K562 (cell line): ENCODE measurements around the gene MEP1B. TPM values are rescaled to one million over a fixed set of nuclear protein-coding genes. Genes with fewer than 3 reads are reported as not detected.

Experiments
- ATAC-seq: fragments of 200-7000 bp; cut with Tn5 transposase; 3 replicates; pipeline ENCODE4 v1.9.1; 2020; ENCODE audit warnings: moderate library complexity
- BruUV-seq: library from RNA; stranded (reverse); fragments of 400-500 nt; replicated peaks from 2 replicates; lab custom pipeline; 2021; lab: Mats Ljungman, UMichigan
- CTCF ChIA-PET: fragments of 300-600 bp; formaldehyde crosslinking; extraction: SDS; loops from one replicate; lab custom pipeline; 2021; ENCODE audit warnings: low intra/inter-chr PET ratio; lab: Yijun Ruan, JAX
- POLR2A ChIA-PET: fragments of 300-600, 350-650 bp; sonication (Branson Sonifier 250); formaldehyde crosslinking; extraction: SDS; loops from one replicate; lab custom pipeline; 2021; ENCODE audit warnings: antibody characterized with exemption, inconsistent platforms; lab: Yijun Ruan, JAX
- DNase-seq, 4 experiments: peaks; one replicate each; pipeline versions ENCODE4 v3.0.0 to v3.0.0-alpha.2; 2011 to 2018; ENCODE audit warnings: low spot score in 3 of 4, mixed read lengths in 3 of 4; ENCODE audit errors: extremely low read depth in 1 of 4
- FAIRE-seq: peaks from 2 replicates; lab custom pipeline; 2011; peaks lifted over from hg19 to GRCh38; lab: Jason Lieb, UNC
- H2AFZ ChIP-seq: 2 replicates; pipeline ENCODE4 v1.6.0; 2011; ENCODE audit warnings: low read depth, low read length, control low read depth, inconsistent platforms
- H3K27ac ChIP-seq: fragments of 200-600 bp; 3 replicates; pipeline ENCODE4 v1.8.0; 2011; ENCODE audit warnings: low read depth, mild to moderate bottlenecking, control low read depth, inconsistent platforms, low read length, moderate library complexity, mixed read lengths; ENCODE audit errors: extremely low read depth
- H3K27me3 ChIP-seq, 2 experiments: fragments of 300-600 bp in 1 of 2; 2 replicates in 1 of 2; 3 replicates in 1 of 2; pipeline versions ENCODE4 v1.6.0 to v1.8.0; 2011; ENCODE audit warnings: inconsistent platforms in 2 of 2, low read length in 2 of 2, mild to moderate bottlenecking in 1 of 2, mixed read lengths in 1 of 2, moderate library complexity in 1 of 2; ENCODE audit not compliant: control insufficient read depth in 2 of 2, insufficient read depth in 2 of 2
- H3K36me3 ChIP-seq: fragments of 300-600 bp; 3 replicates; pipeline ENCODE4 v1.8.0; 2011; ENCODE audit warnings: mild to moderate bottlenecking, low read length, inconsistent platforms; ENCODE audit not compliant: control insufficient read depth, insufficient read depth
- H3K4me1 ChIP-seq, 2 experiments: fragments of 200-600 bp in 1 of 2; replicated peaks in 1 of 2; 2 replicates in 1 of 2; 3 replicates in 1 of 2; pipeline versions ENCODE4 v1.5.1 to v1.8.0; 2011; ENCODE audit warnings: inconsistent platforms in 2 of 2, low read length in 2 of 2, mild to moderate bottlenecking in 1 of 2, mixed read lengths in 1 of 2, moderate library complexity in 1 of 2; ENCODE audit not compliant: control insufficient read depth in 2 of 2, insufficient read depth in 2 of 2
- H3K4me2 ChIP-seq: 2 replicates; pipeline ENCODE4 v1.6.1; 2011; ENCODE audit warnings: low read length, control low read depth, inconsistent platforms, mixed read lengths; ENCODE audit not compliant: insufficient read depth
- H3K4me3 ChIP-seq: fragments of 200-600 bp; sonication (generic), shearing (Covaris generic); 2 replicates; pipeline ENCODE4 v1.5.1; 2016; ENCODE audit warnings: control low read depth, inconsistent platforms
- H3K79me2 ChIP-seq: fragments of 200-600 bp; 3 replicates; pipeline ENCODE4 v1.8.0; 2011; ENCODE audit warnings: low read length, inconsistent platforms; ENCODE audit not compliant: control insufficient read depth, insufficient read depth
- H3K9ac ChIP-seq, 2 experiments: 2 replicates each; pipeline versions ENCODE4 v1.6.0 to v1.6.1; 2011; ENCODE audit warnings: low read depth in 2 of 2, low read length in 2 of 2, control low read depth in 1 of 2, inconsistent platforms in 1 of 2, mild to moderate bottlenecking in 1 of 2, mixed read lengths in 1 of 2; ENCODE audit not compliant: insufficient read depth in 1 of 2
- H3K9me1 ChIP-seq: one replicate; pipeline ENCODE4 v1.6.0; 2011; ENCODE audit warnings: inconsistent platforms, mild to moderate bottlenecking, low read length, moderate library complexity; ENCODE audit not compliant: control insufficient read depth, insufficient read depth
- H3K9me3 ChIP-seq: replicated peaks from 2 replicates; pipeline ENCODE4 v1.5.1; 2011; ENCODE audit warnings: low read depth, low read length, inconsistent platforms; ENCODE audit not compliant: control insufficient read depth, insufficient read depth
- H4K20me1 ChIP-seq: replicated peaks from 2 replicates; pipeline ENCODE4 v1.6.1; 2011; ENCODE audit warnings: low read length, inconsistent platforms, mixed read lengths; ENCODE audit not compliant: control insufficient read depth, insufficient read depth
- NCOA4 ChIP-seq: fragments of 450-650 bp; IDR thresholded peaks from 2 replicates; pipeline ENCODE4 v1.6.1; 2018; ENCODE audit warnings: mild to moderate bottlenecking; ENCODE audit not compliant: partially characterized antibody
- PTBP1 ChIP-seq: fragments of 200-400 bp; formaldehyde crosslinking; IDR thresholded peaks from 2 replicates; pipeline ENCODE4 v1.6.1; 2017; ENCODE audit warnings: low read depth, low read length
- SMC3 ChIP-seq: conservative IDR thresholded peaks from 2 replicates; pipeline ENCODE4 v1.6.1; 2011; ENCODE audit warnings: low read depth, low read length, improper control_type of control experiment; ENCODE audit not compliant: insufficient read depth
- STAT6 ChIP-seq: sonication (generic); formaldehyde crosslinking; IDR thresholded peaks from 2 replicates; pipeline ENCODE4 v1.8.1; 2023; ENCODE audit warnings: mild to moderate bottlenecking, missing genetic modification reagents
- ZBTB26 ChIP-seq: fragments of 450-650 bp; formaldehyde crosslinking; IDR thresholded peaks from 2 replicates; pipeline ENCODE4 v1.4.0; 2022; ENCODE audit warnings: missing genetic modification characterization
- ZBTB34 ChIP-seq: fragments of 250-450 bp; sonication (Bioruptor Pico); IDR thresholded peaks from 2 replicates; pipeline ENCODE4 v1.8.0; 2021; ENCODE audit warnings: mild to moderate bottlenecking, moderate library complexity
- ZBTB43 ChIP-seq: sonication (generic); formaldehyde crosslinking; IDR thresholded peaks from 2 replicates; pipeline ENCODE4 v1.8.0; 2023; ENCODE audit warnings: mild to moderate bottlenecking, missing genetic modification reagents
- ZNF232 ChIP-seq: sonication (generic); formaldehyde crosslinking; IDR thresholded peaks from 2 replicates; pipeline ENCODE4 v1.8.0; 2022; ENCODE audit warnings: mild to moderate bottlenecking, missing genetic modification reagents
- WGBS: fragments of 100-300 bp; shearing (Covaris generic); methylation state at CpG from one replicate; pipeline ENCODE4 v1.1.6; 2016; ENCODE audit warnings: low coverage, mixed read lengths; ENCODE audit not compliant: insufficient coverage; ENCODE audit errors: missing lambda C conversion rate; 5-methylcytosine and 5-hydroxymethylcytosine counted together
- in situ Hi-C: fragments of 300-500 bp; cut with MboI; formaldehyde crosslinking; loops from 4 replicates; pipeline ENCODE4 v1.15.0; 2018; ENCODE audit warnings: inconsistent platforms, mixed read lengths
- intact Hi-C: fragments of 100-400 bp; cut with micrococcal nuclease; formaldehyde crosslinking; loops from 2 replicates; pipeline ENCODE4 v1.14.2; 2022
- polyA plus RNA-seq, 8 experiments: library from polyadenylated mRNA; depleted of rRNA in 4 of 8; stranded (reverse) in 5 of 8; unstranded in 3 of 8; fragments of >200 nt; fragmentation: Nextera tagmentation in 2 of 8; fragmentation: Illumina TruSeq in 1 of 8; extraction: Ambion mirVana in 2 of 8; extraction: Trizol in 1 of 8; gene quantifications; 2 replicates each; pipeline versions ENCODE4 v1.2.1 to v1.2.3, GENCODE V29; 2011 to 2014; ENCODE audit warnings: inconsistent platforms in 1 of 8, missing spikeins in 1 of 8
- total RNA-seq, 7 experiments: library from RNA; depleted of rRNA in 6 of 7; stranded (reverse); fragments of >200 nt in 6 of 7; fragmentation: Illumina TruSeq in 2 of 7; extraction: Trizol in 2 of 7; gene quantifications; 2 replicates each; pipeline versions ENCODE4 v1.2.1 to v1.2.3, GENCODE V29; 2011 to 2021; ENCODE audit warnings: low replicate concordance in 1 of 7

Gene MEP1B
- total and polyA plus RNA-seq, 9 of the 15 experiments (the other 6 are each of a cell fraction or from before 2014, with no cell fraction given), result 0.03 to 0.11 TPM; not detected in 7

GRCh38 chr18:32249147-32249929 lies 59.5 kb downstream of the MEP1B start:
- Histone ChIP-seq H3K9me1 (no peaks in the 10 kb centered on the region), H3K4me3 (no peak overlapping the region), H3K4me1 (no peaks in the 10 kb centered on the region), H3K27ac (no peak overlapping the region), H3K9me3 (no peaks in the 10 kb centered on the region), H3K27me3 (no peaks in the 10 kb centered on the region), H3K36me3 (no peaks in the 10 kb centered on the region), H3K4me2 (no peak overlapping the region), H4K20me1 (no peaks in the 10 kb centered on the region), H2AFZ (no peak overlapping the region), H3K79me2 (no peaks in the 10 kb centered on the region), H3K9ac (no peak overlapping the region)
- no peak for FAIRE-seq
- ChIA-PET POLR2A (no interaction called here), CTCF (no interaction called here)
- no peak for ATAC-seq
- BruUV-seq, result no TSS peak
- intact Hi-C loops (no loop called here), in situ Hi-C loops (no loop called here)
- no peak for DNase-seq
- WGBS, result 1% methylated on average over 8 of the region's 8 CpGs
- TF ChIP-seq STAT6, result no peak
- no peak for TF ChIP-seq PTBP1
- no peak for TF ChIP-seq ZBTB26 (CRISPR knock-in tag)
- no peak for TF ChIP-seq ZBTB43 (CRISPR knock-in tag)
- TF ChIP-seq NCOA4, result no peak
- TF ChIP-seq SMC3, result no peak
- no peak for TF ChIP-seq ZNF232 (CRISPR knock-in tag)
- no peak for TF ChIP-seq ZBTB34
